GM06990 (cell line): ENCODE measurements around the gene KCNQ2.

Experiments used
- DNase-seq: peaks from one replicate; pipeline ENCODE4 v3.0.0-alpha.2; 2011; ENCODE audit not compliant: insufficient read length; ENCODE audit errors: extremely low read depth
- H3K27me3 ChIP-seq: replicated peaks from 2 replicates; pipeline ENCODE4 v1.6.0; 2011; ENCODE audit warnings: low read length; ENCODE audit not compliant: control insufficient read depth, insufficient read depth
- H3K36me3 ChIP-seq: 2 replicates; pipeline ENCODE4 v1.5.1; 2011; ENCODE audit warnings: low read length; ENCODE audit not compliant: control insufficient read depth, insufficient read depth
- H3K4me3 ChIP-seq: replicated peaks from 2 replicates; pipeline ENCODE4 v1.5.1; 2011; ENCODE audit warnings: low read depth, mild to moderate bottlenecking, control low read depth, low read length
- TF ChIP-seq, protein P1 (sequence below): IDR thresholded peaks from 2 replicates; pipeline ENCODE4 v1.5.1; 2011; ENCODE audit warnings: low read length, control low read depth, mild to moderate bottlenecking, inconsistent platforms; ENCODE audit not compliant: insufficient read depth, poor library complexity, severe bottlenecking

The KCNQ2 gene

DNA sequence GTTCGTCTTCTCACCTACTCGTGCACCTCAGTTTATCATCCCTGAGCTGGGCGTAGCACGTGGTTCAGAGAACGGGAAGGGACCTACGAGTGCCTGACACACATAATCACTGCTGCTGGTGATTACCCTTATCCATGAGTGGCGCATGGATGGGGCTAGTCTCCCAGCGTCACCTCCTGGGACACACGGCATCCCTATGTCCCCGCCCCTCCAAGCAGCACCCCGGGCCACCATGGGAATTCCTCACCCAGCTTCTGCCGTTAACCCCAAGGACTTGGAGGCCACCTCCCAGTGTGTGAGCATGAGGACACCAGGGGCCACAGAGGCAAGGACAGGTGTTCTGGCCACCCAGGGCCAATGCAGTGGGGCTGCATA is 121.1 kb downstream of the KCNQ2 start:
- no peaks in the 10 kb centered on the region for H3K36me3 ChIP-seq
- no peak overlapping the region for H3K4me3 ChIP-seq
- TF ChIP-seq, protein P1, sequence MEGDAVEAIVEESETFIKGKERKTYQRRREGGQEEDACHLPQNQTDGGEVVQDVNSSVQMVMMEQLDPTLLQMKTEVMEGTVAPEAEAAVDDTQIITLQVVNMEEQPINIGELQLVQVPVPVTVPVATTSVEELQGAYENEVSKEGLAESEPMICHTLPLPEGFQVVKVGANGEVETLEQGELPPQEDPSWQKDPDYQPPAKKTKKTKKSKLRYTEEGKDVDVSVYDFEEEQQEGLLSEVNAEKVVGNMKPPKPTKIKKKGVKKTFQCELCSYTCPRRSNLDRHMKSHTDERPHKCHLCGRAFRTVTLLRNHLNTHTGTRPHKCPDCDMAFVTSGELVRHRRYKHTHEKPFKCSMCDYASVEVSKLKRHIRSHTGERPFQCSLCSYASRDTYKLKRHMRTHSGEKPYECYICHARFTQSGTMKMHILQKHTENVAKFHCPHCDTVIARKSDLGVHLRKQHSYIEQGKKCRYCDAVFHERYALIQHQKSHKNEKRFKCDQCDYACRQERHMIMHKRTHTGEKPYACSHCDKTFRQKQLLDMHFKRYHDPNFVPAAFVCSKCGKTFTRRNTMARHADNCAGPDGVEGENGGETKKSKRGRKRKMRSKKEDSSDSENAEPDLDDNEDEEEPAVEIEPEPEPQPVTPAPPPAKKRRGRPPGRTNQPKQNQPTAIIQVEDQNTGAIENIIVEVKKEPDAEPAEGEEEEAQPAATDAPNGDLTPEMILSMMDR = no peak
- DNase-seq = no peak
- no peaks in the 10 kb centered on the region for H3K27me3 ChIP-seq

DNA sequence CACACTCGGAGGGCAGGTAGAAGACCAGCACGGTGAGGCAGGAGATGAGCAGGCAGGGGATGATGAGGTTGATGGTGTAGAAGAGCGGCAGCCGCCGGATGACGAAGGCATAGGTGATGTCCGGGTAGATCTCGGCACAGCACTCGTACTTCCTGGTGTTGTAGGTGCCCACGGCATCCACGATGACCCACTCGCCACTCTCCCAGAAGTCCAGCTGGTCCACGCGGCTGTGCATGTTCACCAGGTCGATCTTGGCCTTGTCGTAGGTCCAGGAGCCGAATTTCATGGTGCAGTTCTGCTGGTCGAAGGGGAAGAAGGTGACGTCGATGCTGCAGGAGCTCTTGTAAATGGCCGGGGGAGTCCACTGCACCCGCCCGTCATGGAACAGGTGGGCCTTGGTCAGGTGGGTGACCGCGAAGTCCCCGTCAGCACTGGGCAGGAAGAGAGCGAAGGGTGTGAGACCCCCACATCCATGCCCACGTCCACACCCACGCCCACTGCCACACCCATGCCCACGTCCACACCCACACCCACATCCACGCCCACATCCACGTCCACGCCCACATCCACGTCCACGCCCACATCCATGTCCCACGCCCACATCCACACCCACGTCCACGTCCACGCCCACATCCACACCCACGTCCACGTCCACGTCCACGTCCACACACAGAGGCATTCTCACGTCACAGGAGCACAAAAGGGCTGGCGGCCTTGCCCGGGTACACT is 121.7 kb downstream of the KCNQ2 start:
- no peaks in the 10 kb centered on the region for H3K27me3 ChIP-seq
- H3K36me3 ChIP-seq = no peaks in the 10 kb centered on the region
- H3K4me3 ChIP-seq = no peak overlapping the region
- DNase-seq = no peak
- TF ChIP-seq, protein P1 = no peak
